ENCODE results near the gene SLC13A5. TPM values are rescaled to one million over a fixed set of nuclear protein-coding genes. Genes with fewer than 3 reads are reported as not detected.

Gene SLC13A5
- total RNA-seq, 1 experiment from 2014 or later, result not detected

- no peak for DNase-seq (ENCODE audit: low read depth)
Observed at GRCh38 chr17:6639014-6639585, 74.1 kb downstream of the SLC13A5 start.

GRCh38 chr17:6638046-6638908 lies 74.9 kb downstream of the SLC13A5 start:
- no peak for DNase-seq (ENCODE audit: low read depth)

- DNase-seq (ENCODE audit: low read depth), result no peak
Observed at GRCh38 chr17:6637458-6637840, 75.7 kb downstream of the SLC13A5 start.

- DNase-seq (ENCODE audit: low read depth), result no peak
Observed at GRCh38 chr17:6636616-6637457, 76.3 kb downstream of the SLC13A5 start.

- DNase-seq (ENCODE audit: low read depth), result no peak
Observed at GRCh38 chr17:6636105-6636504, 77.1 kb downstream of the SLC13A5 start.

Small RNAs within 50 kb of the gene (small RNA-seq; reads per million reads assigned to genes)
- not detected for gene AC004706.2
- not detected for gene MIR4520-1

Other genes with a start within 250 kb of the SLC13A5 start
- gene PITPNM3, start 156.8 kb downstream of the SLC13A5 start, total RNA-seq (2014; rRNA removed; shearing (Covaris generic)), result 0.32 and 0.33 TPM in 2 replicates
- 14.0 and 14.2 TPM in 2 replicates for gene KIAA0753, start 72.7 kb downstream of the SLC13A5 start, total RNA-seq (2014; rRNA removed; shearing (Covaris generic))
- gene TXNDC17, start 72.3 kb downstream of the SLC13A5 start, total RNA-seq (2014; rRNA removed; shearing (Covaris generic)), result 108 and 116 TPM in 2 replicates
- gene MED31, start 61.8 kb downstream of the SLC13A5 start, total RNA-seq (2014; rRNA removed; shearing (Covaris generic)), result 37.8 and 48.5 TPM in 2 replicates
- gene C17orf100, start 61.6 kb downstream of the SLC13A5 start, total RNA-seq (2014; rRNA removed; shearing (Covaris generic)), result 0.23 and 0.31 TPM in 2 replicates
- not detected in 2 replicates for gene XAF1, start 42.7 kb upstream of the SLC13A5 start, total RNA-seq (2014; rRNA removed; shearing (Covaris generic))
- not detected in 2 replicates for gene FBXO39, start 62.8 kb upstream of the SLC13A5 start, total RNA-seq (2014; rRNA removed; shearing (Covaris generic))
- gene TEKT1, start 118.4 kb upstream of the SLC13A5 start, total RNA-seq (2014; rRNA removed; shearing (Covaris generic)), result not detected in 2 replicates